GM12801 (cell line): ENCODE data around the gene CBX2.

ENCODE experiments used
- TF ChIP-seq, protein P1 (sequence below): IDR thresholded peaks from one replicate; pipeline ENCODE4 v1.5.1; 2011; ENCODE audit warnings: control low read depth; ENCODE audit not compliant: insufficient read length; ENCODE audit errors: extremely low read depth

CBX2 gene

DNA sequence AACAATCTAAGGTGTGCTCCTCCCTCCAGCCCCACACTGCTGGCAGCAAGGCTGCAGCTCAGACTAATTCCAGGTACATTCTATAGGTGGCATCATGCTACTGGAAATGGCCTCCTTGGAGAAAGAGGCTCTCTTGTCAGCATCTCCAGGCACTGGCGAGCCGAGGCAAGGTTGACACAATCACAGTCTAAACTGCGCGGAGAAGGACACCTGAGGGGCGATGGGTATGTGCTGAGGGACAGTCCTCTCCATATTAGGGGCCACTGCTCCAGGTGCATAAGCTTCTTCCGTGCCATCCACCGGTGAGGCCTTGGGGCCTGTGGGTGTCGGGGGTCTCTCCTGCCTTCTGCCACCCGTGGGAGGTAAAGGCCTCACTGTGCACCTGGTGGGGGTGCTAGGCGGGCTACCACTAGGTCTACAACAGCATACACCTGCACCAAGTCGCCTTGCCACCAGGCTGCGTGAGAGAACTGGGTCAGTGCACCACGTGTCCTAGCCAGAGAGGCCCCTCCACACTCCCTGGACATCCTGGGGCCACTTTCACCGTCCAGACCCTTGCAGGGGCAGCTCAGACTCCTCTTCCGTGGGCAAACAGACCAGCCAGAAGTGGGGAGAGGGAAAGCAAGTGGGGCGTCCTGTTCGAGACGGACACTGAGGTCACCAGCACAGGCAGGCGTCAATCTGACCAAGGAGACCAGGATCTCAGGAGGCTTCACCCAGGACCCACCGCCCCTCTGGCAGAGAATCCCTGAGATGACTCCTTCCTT lies 31.0 kb downstream of the CBX2 start:
- TF ChIP-seq, protein P1, sequence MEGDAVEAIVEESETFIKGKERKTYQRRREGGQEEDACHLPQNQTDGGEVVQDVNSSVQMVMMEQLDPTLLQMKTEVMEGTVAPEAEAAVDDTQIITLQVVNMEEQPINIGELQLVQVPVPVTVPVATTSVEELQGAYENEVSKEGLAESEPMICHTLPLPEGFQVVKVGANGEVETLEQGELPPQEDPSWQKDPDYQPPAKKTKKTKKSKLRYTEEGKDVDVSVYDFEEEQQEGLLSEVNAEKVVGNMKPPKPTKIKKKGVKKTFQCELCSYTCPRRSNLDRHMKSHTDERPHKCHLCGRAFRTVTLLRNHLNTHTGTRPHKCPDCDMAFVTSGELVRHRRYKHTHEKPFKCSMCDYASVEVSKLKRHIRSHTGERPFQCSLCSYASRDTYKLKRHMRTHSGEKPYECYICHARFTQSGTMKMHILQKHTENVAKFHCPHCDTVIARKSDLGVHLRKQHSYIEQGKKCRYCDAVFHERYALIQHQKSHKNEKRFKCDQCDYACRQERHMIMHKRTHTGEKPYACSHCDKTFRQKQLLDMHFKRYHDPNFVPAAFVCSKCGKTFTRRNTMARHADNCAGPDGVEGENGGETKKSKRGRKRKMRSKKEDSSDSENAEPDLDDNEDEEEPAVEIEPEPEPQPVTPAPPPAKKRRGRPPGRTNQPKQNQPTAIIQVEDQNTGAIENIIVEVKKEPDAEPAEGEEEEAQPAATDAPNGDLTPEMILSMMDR: no peak

DNA sequence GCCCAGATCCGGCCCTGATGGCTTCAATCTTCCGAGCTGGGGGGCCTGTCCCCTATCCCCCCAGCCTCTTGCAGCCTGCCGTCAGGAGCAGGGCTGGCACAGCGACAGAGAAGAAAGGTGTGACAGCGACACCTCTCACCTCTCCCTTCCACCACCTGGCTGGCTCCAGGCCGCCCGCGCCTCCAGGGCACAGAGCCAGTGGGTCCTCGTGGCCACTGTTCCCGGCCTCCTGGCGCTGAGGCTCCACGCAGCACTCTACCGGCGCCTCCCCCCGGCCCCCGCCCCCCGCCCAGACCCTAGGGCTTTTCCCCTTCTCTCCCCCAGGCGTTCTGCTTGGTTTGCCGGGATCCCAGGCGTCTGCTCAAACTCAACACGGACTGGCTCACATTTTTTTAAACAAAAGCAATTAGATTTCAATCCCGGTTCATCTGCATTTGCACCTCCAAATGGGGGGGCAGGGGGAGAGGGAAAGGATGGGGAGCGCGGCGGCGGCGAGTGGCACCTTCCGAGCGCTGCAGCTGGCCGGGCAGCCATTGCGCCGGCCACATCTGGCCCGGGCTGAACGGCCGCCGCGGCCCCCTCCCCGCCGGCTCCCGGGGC lies 31.7 kb downstream of the CBX2 start:
- TF ChIP-seq, protein P1: no peak

DNA sequence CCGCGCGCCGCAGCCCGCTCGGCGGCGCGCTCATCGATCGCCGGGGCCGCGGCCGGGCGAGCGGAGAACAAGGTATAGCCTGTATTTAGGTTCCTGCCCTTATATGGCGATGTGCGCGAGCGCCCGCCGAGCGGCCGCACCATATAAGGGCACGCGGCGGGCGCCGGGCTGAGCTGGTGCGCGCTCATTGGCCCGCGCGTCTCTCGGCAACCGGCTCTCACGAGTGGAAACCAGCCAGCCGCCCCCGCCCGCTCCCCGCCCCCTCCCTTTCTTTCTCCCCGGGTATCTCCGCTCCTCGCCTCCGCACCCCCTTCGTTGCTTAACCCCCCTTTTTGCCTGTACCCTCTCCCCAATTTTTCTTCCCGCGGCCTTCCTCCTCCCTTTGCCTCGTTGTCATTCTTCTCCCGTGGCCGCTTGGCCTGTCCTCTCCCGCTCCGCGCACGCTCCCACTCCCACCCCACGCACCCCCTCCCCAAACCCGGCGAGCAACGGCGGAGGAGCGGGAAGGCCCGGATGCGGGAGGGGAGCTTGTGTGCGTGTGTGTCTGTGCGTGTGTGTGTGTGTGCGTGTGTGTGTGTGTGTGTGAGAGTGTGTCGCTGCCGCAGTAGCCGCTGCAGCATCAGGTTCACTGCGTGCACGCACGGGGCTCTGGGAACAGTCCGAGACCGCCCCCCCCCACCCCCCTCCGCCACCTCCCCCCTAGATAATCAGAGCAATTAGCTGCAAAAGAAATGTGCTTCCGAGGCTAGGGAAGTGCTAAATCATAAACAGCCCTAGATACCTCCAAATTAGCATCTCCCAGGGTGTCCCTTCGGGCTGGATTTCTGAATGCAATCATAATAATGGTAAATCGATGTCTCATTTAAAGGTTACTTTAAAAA lies 32.4 kb downstream of the CBX2 start:
- TF ChIP-seq, protein P1: no peak

- TF ChIP-seq, protein P1: no peak
Measured at GRCh38 chr17:79811011-79811867, 33.3 kb downstream of the CBX2 start.

DNA sequence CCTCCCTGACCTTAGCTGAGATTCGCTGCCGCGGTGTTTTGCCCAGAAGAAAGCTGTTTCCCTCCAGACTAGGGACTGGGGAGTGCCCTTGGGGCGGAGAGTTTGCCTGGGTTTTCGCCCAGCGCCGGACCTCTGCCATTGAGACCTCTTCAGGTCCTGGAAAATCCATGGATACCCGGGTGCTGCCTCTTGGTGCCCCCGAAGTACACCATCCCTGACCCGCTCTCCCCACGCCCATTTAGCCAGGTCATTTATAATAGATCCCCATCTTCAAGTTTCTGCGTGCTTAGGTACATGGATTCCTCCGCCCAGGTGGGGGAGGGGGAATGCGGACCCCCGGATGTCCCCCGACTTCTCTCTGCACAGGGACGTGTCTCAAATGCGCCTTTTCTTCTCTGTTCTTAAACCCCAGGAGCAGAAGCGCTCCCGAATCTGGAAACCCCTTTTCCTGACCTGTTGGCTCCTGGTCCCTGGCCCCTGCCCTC lies 34.0 kb downstream of the CBX2 start:
- TF ChIP-seq, protein P1: no peak

GRCh38 chr17:79812353-79813258 lies 34.7 kb downstream of the CBX2 start:
- TF ChIP-seq, protein P1: no peak
